Measurements from ENCODE around the gene TRNT1.

The TRNT1 gene

GRCh38 chr3:3179407-3180094, 52.8 kb downstream of the TRNT1 start, which contains the start of gene CRBN:
Gene CRBN (minus strand): TSS chr3:3179691. CDS start chr3:3179687, 4 bp downstream.
- peak; percentile 81 for DNase-seq

- no peak for DNase-seq
Measured at GRCh38 chr3:3180456-3180855, 53.7 kb downstream of the TRNT1 start.

GRCh38 chr3:3184876-3185275, 58.1 kb downstream of the TRNT1 start:
- DNase-seq: no peak

GRCh38 chr3:3189102-3189727, 62.5 kb downstream of the TRNT1 start:
- DNase-seq: no peak

- DNase-seq: no peak
Measured at GRCh38 chr3:3189961-3190360, 63.2 kb downstream of the TRNT1 start.

GRCh38 chr3:3191675-3192285, 65.0 kb downstream of the TRNT1 start:
- DNase-seq: no peak

- no peak for DNase-seq
Measured at GRCh38 chr3:3192286-3192675, 65.5 kb downstream of the TRNT1 start.

- no peak for DNase-seq
Measured at GRCh38 chr3:3194861-3195260, 68.1 kb downstream of the TRNT1 start.

- no peak for DNase-seq
Measured at GRCh38 chr3:3196148-3196861, 69.6 kb downstream of the TRNT1 start.
